OCI-LY1 (cell line): ENCODE measurements around the gene COL25A1.

ENCODE experiments used
- EZH2 ChIP-seq: fragments of 200-600 bp; sonication (generic), shearing (Covaris generic); IDR thresholded peaks from 2 replicates; pipeline ENCODE4 v1.8.0; 2017; ENCODE audit warnings: borderline replicate concordance, mixed run types, mild to moderate bottlenecking, antibody characterized with exemption, low read length, moderate library complexity, mixed read lengths
- TF ChIP-seq, protein P1 (sequence below): fragments of 200-600 bp; sonication (generic), shearing (Covaris generic); IDR thresholded peaks from 2 replicates; pipeline ENCODE4 v1.5.1; 2017; ENCODE audit warnings: mild to moderate bottlenecking, antibody characterized with exemption, low read length, moderate library complexity, mixed read lengths

DNA sequence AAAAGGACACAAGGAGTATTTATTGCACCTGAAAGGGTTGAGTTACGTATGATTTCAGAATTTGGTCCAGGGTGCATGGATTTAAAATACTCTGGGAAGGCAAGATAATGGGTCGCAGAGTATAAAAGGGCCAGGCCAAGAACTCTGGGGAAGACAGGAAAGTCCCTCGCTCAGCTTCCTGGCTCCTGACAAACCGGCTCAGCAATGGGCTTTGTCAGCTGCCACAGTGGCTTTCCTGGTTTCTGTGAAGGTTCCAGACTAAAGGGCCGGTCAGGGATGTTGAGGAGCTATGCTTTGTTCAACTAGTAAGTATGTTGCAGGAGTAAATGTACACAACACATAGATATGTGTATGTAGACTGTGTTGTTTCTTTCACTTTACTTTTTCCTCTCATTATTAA, 385.2 kb downstream of the COL25A1 start:
- TF ChIP-seq, protein P1, sequence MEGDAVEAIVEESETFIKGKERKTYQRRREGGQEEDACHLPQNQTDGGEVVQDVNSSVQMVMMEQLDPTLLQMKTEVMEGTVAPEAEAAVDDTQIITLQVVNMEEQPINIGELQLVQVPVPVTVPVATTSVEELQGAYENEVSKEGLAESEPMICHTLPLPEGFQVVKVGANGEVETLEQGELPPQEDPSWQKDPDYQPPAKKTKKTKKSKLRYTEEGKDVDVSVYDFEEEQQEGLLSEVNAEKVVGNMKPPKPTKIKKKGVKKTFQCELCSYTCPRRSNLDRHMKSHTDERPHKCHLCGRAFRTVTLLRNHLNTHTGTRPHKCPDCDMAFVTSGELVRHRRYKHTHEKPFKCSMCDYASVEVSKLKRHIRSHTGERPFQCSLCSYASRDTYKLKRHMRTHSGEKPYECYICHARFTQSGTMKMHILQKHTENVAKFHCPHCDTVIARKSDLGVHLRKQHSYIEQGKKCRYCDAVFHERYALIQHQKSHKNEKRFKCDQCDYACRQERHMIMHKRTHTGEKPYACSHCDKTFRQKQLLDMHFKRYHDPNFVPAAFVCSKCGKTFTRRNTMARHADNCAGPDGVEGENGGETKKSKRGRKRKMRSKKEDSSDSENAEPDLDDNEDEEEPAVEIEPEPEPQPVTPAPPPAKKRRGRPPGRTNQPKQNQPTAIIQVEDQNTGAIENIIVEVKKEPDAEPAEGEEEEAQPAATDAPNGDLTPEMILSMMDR: no peak
- TF ChIP-seq EZH2: no peak
